ENCODE data around the gene EYA4. TPM values are rescaled to one million over a fixed set of nuclear protein-coding genes. Genes with fewer than 3 reads are reported as not detected.

The EYA4 gene
- total and polyA plus RNA-seq, 3 donors from 2014 or later = 8.1 to 11.3 (median 10.7) TPM

GRCh38 chr6:133291671-133292070 lies 50.5 kb downstream of the EYA4 start:
- no peak for TF ChIP-seq POLR2A (IDR thresholded peaks at IDR 0.05)
- TF ChIP-seq, protein P1, sequence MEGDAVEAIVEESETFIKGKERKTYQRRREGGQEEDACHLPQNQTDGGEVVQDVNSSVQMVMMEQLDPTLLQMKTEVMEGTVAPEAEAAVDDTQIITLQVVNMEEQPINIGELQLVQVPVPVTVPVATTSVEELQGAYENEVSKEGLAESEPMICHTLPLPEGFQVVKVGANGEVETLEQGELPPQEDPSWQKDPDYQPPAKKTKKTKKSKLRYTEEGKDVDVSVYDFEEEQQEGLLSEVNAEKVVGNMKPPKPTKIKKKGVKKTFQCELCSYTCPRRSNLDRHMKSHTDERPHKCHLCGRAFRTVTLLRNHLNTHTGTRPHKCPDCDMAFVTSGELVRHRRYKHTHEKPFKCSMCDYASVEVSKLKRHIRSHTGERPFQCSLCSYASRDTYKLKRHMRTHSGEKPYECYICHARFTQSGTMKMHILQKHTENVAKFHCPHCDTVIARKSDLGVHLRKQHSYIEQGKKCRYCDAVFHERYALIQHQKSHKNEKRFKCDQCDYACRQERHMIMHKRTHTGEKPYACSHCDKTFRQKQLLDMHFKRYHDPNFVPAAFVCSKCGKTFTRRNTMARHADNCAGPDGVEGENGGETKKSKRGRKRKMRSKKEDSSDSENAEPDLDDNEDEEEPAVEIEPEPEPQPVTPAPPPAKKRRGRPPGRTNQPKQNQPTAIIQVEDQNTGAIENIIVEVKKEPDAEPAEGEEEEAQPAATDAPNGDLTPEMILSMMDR (IDR thresholded peaks at IDR 0.05) = no peak
- Histone ChIP-seq H3K4me1 (no peaks in the 10 kb centered on the region), H3K4me3 (no peak overlapping the region), H3K9me3 (no peaks in the 10 kb centered on the region), H3K36me3 (ENCODE audit: low read depth, missing control alignments) (no peaks in the 10 kb centered on the region), H3K27me3 (no peaks in the 10 kb centered on the region), H3K27ac (no peak overlapping the region)
- intact Hi-C loops (cut with DNase I; ENCODE audit: low total_unique reads) = no loop called here
- DNase-seq = no peak
- WGBS, 2 donors = 39 to 47% methylated on average over 1 of the region's 1 CpG

GRCh38 chr6:133297657-133298056 lies 56.5 kb downstream of the EYA4 start:
- no peaks in the 10 kb centered on the region for H3K27me3 ChIP-seq
- H3K4me3 ChIP-seq = no peak overlapping the region
- intact Hi-C loops (cut with DNase I; ENCODE audit: low total_unique reads) = no loop called here
- DNase-seq = no peak
- H3K9me3 ChIP-seq = no peaks in the 10 kb centered on the region
- H3K36me3 ChIP-seq (ENCODE audit: low read depth, missing control alignments) = no peaks in the 10 kb centered on the region
- H3K27ac ChIP-seq = no peak overlapping the region
- TF ChIP-seq POLR2A (IDR thresholded peaks at IDR 0.05) = no peak
- TF ChIP-seq, protein P1 (IDR thresholded peaks at IDR 0.05) = no peak
- H3K4me1 ChIP-seq = no peaks in the 10 kb centered on the region
- 53 to 88% methylated on average over 2 of the region's 2 CpGs for WGBS, 2 donors

- H3K9me3 ChIP-seq = no peaks in the 10 kb centered on the region
Observed at GRCh38 chr6:133298335-133298734, 57.2 kb downstream of the EYA4 start.

DNA sequence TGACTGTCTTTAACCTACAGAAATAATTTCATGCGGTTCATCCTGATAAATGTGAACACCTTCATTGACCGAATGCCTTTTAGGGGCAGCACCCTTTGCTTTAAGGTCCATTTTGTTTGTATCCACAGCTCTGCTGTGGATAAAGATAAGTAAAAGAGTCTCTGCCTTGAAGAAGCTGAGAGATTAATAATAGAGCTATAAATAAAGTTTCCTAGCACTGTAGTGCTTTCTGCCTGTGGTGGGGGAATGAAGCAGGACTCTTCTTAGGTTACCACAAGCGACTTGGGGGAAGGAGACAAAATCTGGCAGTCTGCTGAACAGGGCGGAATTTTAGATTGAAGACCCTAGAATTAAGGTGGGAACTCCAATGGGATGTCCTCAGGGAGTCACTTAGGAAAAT lies 57.6 kb downstream of the EYA4 start:
- TF ChIP-seq, protein P1 (IDR thresholded peaks at IDR 0.05) = no peak
- no peak for TF ChIP-seq POLR2A (IDR thresholded peaks at IDR 0.05)
- 73 to 84% methylated on average over 4 of the region's 4 CpGs for WGBS, 2 donors
- no peaks in the 10 kb centered on the region for H3K27me3 ChIP-seq
- no peak overlapping the region for H3K27ac ChIP-seq
- DNase-seq = no peak
- H3K9me3 ChIP-seq = no peaks in the 10 kb centered on the region
- no peaks in the 10 kb centered on the region for H3K36me3 ChIP-seq (ENCODE audit: low read depth, missing control alignments)
- no peak overlapping the region for H3K4me3 ChIP-seq
- no peaks in the 10 kb centered on the region for H3K4me1 ChIP-seq
- intact Hi-C loops (cut with DNase I; ENCODE audit: low total_unique reads) = no loop called here

More at GRCh38 chr6:133298335-133298734, 57.2 kb downstream of the EYA4 start:
- Histone ChIP-seq H3K4me1 (no peaks in the 10 kb centered on the region), H3K27ac (no peak overlapping the region), H3K4me3 (no peak overlapping the region), H3K27me3 (no peaks in the 10 kb centered on the region), H3K36me3 (ENCODE audit: low read depth, missing control alignments) (no peaks in the 10 kb centered on the region)
- intact Hi-C loops (cut with DNase I; ENCODE audit: low total_unique reads) = no loop called here
- no peak for DNase-seq
- WGBS, 2 donors = 45 to 71% methylated on average over 3 of the region's 3 CpGs
- no peak for TF ChIP-seq POLR2A (IDR thresholded peaks at IDR 0.05)
- TF ChIP-seq, protein P1 (IDR thresholded peaks at IDR 0.05) = no peak

DNA sequence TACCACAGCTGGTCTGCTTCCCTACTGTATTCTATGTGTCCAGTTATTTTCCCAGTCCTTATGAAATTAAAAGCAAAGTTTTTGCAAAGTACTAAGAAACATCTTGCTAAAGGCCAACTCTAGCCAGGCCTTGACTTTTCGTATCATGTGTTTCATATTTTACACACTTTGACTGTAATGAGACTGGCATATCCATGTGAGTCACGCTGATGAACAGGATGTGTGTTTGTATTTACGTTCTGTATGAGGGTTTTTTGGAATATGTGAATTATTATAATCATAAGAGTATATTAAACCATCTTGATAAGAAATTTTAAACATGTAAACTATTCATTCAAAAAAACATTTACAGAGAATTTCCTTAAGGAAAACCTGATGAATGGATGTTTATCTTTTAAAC lies 59.7 kb downstream of the EYA4 start:
- no peaks in the 10 kb centered on the region for H3K4me1 ChIP-seq
- no peak overlapping the region for H3K27ac ChIP-seq
- H3K27me3 ChIP-seq = no peaks in the 10 kb centered on the region
- no peak overlapping the region for H3K4me3 ChIP-seq
- TF ChIP-seq POLR2A (IDR thresholded peaks at IDR 0.05) = no peak
- TF ChIP-seq, protein P1 (IDR thresholded peaks at IDR 0.05) = no peak
- intact Hi-C loops (cut with DNase I; ENCODE audit: low total_unique reads) = no loop called here
- 82 to 87% methylated on average over 3 of the region's 3 CpGs for WGBS, 2 donors
- no peaks in the 10 kb centered on the region for H3K36me3 ChIP-seq (ENCODE audit: low read depth, missing control alignments)
- no peaks in the 10 kb centered on the region for H3K9me3 ChIP-seq
- DNase-seq = no peak
